NB4 (cell line): ENCODE data around the gene SLC49A3.

ENCODE experiments used
- MYC ChIP-seq: IDR thresholded peaks from 2 replicates; pipeline ENCODE4 v1.6.1; 2011; ENCODE audit warnings: low read depth, low read length
- POLR2A ChIP-seq: IDR thresholded peaks from 2 replicates; pipeline ENCODE4 v1.6.1; 2011; ENCODE audit warnings: mild to moderate bottlenecking; ENCODE audit not compliant: insufficient read length; ENCODE audit errors: extremely low read depth
- TF ChIP-seq, protein P1 (sequence below): IDR thresholded peaks from one replicate; pipeline ENCODE4 v1.5.1; 2012; ENCODE audit warnings: low read depth, low read length

DNA sequence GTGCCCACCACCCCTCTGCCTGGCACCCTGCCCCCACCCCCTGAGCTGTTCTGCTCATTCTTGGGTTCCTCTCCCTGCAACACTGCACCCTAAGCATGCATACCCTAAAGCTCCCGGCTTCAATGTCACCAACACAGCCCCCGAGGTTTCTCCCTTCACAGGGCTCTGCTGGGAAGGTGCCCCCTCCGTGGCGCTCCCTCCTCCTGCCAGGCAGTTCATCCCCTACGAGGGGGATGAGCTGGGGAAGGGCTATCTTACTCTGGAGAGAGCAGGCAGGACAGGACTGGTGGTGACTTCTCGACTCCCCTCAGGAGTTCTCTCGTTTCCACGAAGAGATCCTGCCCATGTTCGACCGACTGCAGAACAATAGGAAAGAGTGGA is 21.4 kb downstream of the SLC49A3 start:
- TF ChIP-seq MYC (no peak), POLR2A (no peak)
- TF ChIP-seq, protein P1, sequence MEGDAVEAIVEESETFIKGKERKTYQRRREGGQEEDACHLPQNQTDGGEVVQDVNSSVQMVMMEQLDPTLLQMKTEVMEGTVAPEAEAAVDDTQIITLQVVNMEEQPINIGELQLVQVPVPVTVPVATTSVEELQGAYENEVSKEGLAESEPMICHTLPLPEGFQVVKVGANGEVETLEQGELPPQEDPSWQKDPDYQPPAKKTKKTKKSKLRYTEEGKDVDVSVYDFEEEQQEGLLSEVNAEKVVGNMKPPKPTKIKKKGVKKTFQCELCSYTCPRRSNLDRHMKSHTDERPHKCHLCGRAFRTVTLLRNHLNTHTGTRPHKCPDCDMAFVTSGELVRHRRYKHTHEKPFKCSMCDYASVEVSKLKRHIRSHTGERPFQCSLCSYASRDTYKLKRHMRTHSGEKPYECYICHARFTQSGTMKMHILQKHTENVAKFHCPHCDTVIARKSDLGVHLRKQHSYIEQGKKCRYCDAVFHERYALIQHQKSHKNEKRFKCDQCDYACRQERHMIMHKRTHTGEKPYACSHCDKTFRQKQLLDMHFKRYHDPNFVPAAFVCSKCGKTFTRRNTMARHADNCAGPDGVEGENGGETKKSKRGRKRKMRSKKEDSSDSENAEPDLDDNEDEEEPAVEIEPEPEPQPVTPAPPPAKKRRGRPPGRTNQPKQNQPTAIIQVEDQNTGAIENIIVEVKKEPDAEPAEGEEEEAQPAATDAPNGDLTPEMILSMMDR, result no peak
